Pulmonary artery endothelial cell (primary cell): Measurements from ENCODE around the gene ENPP5. TPM values are rescaled to one million over a fixed set of nuclear protein-coding genes. Genes with fewer than 3 reads are reported as not detected.
"Not testable (repeated sequence)": the region's sequence is repeated elsewhere in the genome, so short reads cannot be mapped to it uniquely, and the experiment has no call there.

ENCODE experiments used
- DNase-seq: peaks from one replicate; pipeline ENCODE4 v3.0.0-alpha.2; 2011; ENCODE audit warnings: low read depth, low spot score
- total RNA-seq: library from RNA; depleted of rRNA; stranded (reverse); fragments of >200 nt; gene quantifications from 2 replicates; pipeline ENCODE4 v1.2.3, GENCODE V29; 2014

Gene ENPP5
- total RNA-seq, 1 donor from 2014 or later, result not detected

GRCh38 chr6:46175446-46175845 is 4.7 kb upstream of the ENPP5 start:
- DNase-seq, result no peak

- DNase-seq, result no peak
Measured at GRCh38 chr6:46174904-46175303, 4.1 kb upstream of the ENPP5 start.

- no peak for DNase-seq
Measured at GRCh38 chr6:46172176-46172575, 1.4 kb upstream of the ENPP5 start.

- DNase-seq, result no peak
Measured at GRCh38 chr6:46160102-46160501, 10.7 kb downstream of the ENPP5 start.

GRCh38 chr6:46159229-46159628 is 11.6 kb downstream of the ENPP5 start:
- no peak for DNase-seq

- no peak for DNase-seq
Measured at GRCh38 chr6:46156701-46157100, 14.1 kb downstream of the ENPP5 start.

GRCh38 chr6:46149066-46149465 is 21.7 kb downstream of the ENPP5 start:
- DNase-seq, result not testable (repeated sequence)

GRCh38 chr6:46144270-46144669 is 26.5 kb downstream of the ENPP5 start:
- no peak for DNase-seq

- no peak for DNase-seq
Measured at GRCh38 chr6:46138281-46138680, 32.5 kb downstream of the ENPP5 start.

GRCh38 chr6:46137387-46137786 is 33.4 kb downstream of the ENPP5 start:
- DNase-seq, result no peak

GRCh38 chr6:46136831-46137230 is 33.9 kb downstream of the ENPP5 start:
- DNase-seq, result no peak

- DNase-seq, result no peak
Measured at GRCh38 chr6:46135176-46135575, 35.6 kb downstream of the ENPP5 start.

- DNase-seq, result no peak
Measured at GRCh38 chr6:46134216-46134615, 36.6 kb downstream of the ENPP5 start.

- DNase-seq, result not testable (repeated sequence)
Measured at GRCh38 chr6:46131291-46131690, 39.5 kb downstream of the ENPP5 start.

- DNase-seq, result no peak
Measured at GRCh38 chr6:46130666-46131065, 40.1 kb downstream of the ENPP5 start.

- peak; percentile 27 for DNase-seq
Measured at GRCh38 chr6:46129629-46130511, 40.9 kb downstream of the ENPP5 start, which contains the start of gene ENPP4. Gene ENPP4, plus strand, starts transcription at chr6:46129989. Its CDS starts 9,595 bp downstream, at chr6:46139584.

- no peak for DNase-seq
Measured at GRCh38 chr6:46129291-46129628, 41.5 kb downstream of the ENPP5 start.

GRCh38 chr6:46128476-46128875 is 42.3 kb downstream of the ENPP5 start:
- DNase-seq, result no peak

GRCh38 chr6:46119679-46120078 is 51.1 kb downstream of the ENPP5 start:
- not testable (repeated sequence) for DNase-seq

- no peak for DNase-seq
Measured at GRCh38 chr6:46118836-46119235, 51.9 kb downstream of the ENPP5 start.

GRCh38 chr6:46118157-46118556 is 52.6 kb downstream of the ENPP5 start:
- no peak for DNase-seq

GRCh38 chr6:46116289-46116688 is 54.5 kb downstream of the ENPP5 start:
- DNase-seq, result no peak

- no peak for DNase-seq
Measured at GRCh38 chr6:46115634-46116033, 55.1 kb downstream of the ENPP5 start.
